Activated T-cell treated with anti-CD3 and anti-CD28 coated beads for 4 hours (primary cell): ENCODE results near the gene CETN2.
"Not testable (repeated sequence)": the region's sequence is repeated elsewhere in the genome, so short reads cannot be mapped to it uniquely, and the experiment has no call there.

Experiments
- DNase-seq: peaks from one replicate; pipeline ENCODE4 v3.0.0-alpha.2; 2020

The CETN2 gene

GRCh38 chrX:152830312-152831305, at the start of gene CETN2, which contains the start of gene NSDHL:
Gene CETN2 (minus strand): TSS chrX:152830757. CDS start chrX:152830710, 47 bp downstream.
Gene NSDHL (plus strand): TSS chrX:152831063. CDS start chrX:152846325, 15,262 bp downstream.
- DNase-seq = peak; percentile 87

GRCh38 chrX:152878976-152879755, 48.6 kb upstream of the CETN2 start:
- no peak for DNase-seq

- no peak for DNase-seq
Observed at GRCh38 chrX:152876931-152877840, 46.6 kb upstream of the CETN2 start.

GRCh38 chrX:152873361-152873760, 42.8 kb upstream of the CETN2 start:
- DNase-seq = no peak

GRCh38 chrX:152872522-152872921, 42.0 kb upstream of the CETN2 start:
- DNase-seq = no peak

- DNase-seq = no peak
Observed at GRCh38 chrX:152871260-152871659, 40.7 kb upstream of the CETN2 start.

- DNase-seq = no peak
Observed at GRCh38 chrX:152869972-152870371, 39.4 kb upstream of the CETN2 start.

GRCh38 chrX:152866386-152866785, 35.8 kb upstream of the CETN2 start:
- no peak for DNase-seq

- DNase-seq = no peak
Observed at GRCh38 chrX:152865232-152865920, 34.8 kb upstream of the CETN2 start.

GRCh38 chrX:152861826-152862225, 31.3 kb upstream of the CETN2 start:
- no peak for DNase-seq

- no peak for DNase-seq
Observed at GRCh38 chrX:152861116-152861515, 30.6 kb upstream of the CETN2 start.

GRCh38 chrX:152853986-152854385, 23.4 kb upstream of the CETN2 start:
- no peak for DNase-seq

- DNase-seq = no peak
Observed at GRCh38 chrX:152850465-152850864, 19.9 kb upstream of the CETN2 start.

- no peak for DNase-seq
Observed at GRCh38 chrX:152847281-152847680, 16.7 kb upstream of the CETN2 start.

GRCh38 chrX:152845618-152846240, 15.2 kb upstream of the CETN2 start:
- DNase-seq = no peak

- DNase-seq = no peak
Observed at GRCh38 chrX:152844256-152844655, 13.7 kb upstream of the CETN2 start.

GRCh38 chrX:152843852-152844251, 13.3 kb upstream of the CETN2 start:
- DNase-seq = no peak

- DNase-seq = no peak
Observed at GRCh38 chrX:152842772-152843338, 12.3 kb upstream of the CETN2 start.

GRCh38 chrX:152835470-152835869, 4.9 kb upstream of the CETN2 start:
- not testable (repeated sequence) for DNase-seq

- DNase-seq = no peak
Observed at GRCh38 chrX:152833378-152833777, 2.8 kb upstream of the CETN2 start.

- no peak for DNase-seq
Observed at GRCh38 chrX:152832520-152832919, 2.0 kb upstream of the CETN2 start.
